ENCODE data around the gene NEO1. TPM values are rescaled to one million over a fixed set of nuclear protein-coding genes. Genes with fewer than 3 reads are reported as not detected.

NEO1 gene
- total RNA-seq, 1 experiment from 2014 or later = 9.9 TPM

DNA sequence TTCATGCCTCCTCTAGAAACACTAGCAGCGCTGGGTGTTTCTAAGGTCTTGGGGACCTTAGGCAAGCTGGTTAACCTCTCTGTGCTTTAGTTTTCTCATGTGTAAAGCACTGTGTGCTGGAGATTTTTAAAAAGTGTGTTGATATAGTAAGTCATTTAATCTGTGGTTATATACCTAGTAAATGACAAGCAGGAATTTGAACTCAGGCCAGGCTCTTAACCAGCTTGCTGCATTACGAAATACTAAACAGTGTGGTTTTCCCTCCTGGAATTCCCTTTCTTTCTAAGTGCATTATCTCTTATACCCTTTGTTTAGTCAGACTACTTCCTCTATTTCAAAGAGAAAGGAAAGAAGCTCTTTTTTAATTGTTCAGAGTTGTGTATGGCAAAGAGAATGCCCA lies 26.5 kb downstream of the NEO1 start:
- DNase-seq (ENCODE audit: low spot score) = no peak

DNA sequence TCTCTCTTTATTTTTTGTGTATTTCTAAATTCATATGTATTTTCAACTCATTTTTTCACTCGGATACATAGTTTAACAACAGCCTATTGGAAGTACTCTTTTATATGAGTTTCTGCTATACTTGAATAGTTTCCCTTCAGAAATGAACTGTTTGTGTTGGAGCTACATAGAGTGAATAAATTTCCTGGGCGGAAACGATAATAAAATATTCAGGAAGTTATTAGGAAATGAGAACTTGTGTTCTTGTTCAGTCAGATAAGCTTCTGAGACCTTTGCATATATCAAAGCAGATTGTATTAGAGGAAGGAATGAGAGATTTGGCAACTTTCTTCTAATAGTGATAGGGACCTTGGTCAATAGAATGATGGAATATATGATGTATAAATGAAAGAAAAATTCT lies 27.3 kb downstream of the NEO1 start:
- DNase-seq (ENCODE audit: low spot score) = no peak

DNA sequence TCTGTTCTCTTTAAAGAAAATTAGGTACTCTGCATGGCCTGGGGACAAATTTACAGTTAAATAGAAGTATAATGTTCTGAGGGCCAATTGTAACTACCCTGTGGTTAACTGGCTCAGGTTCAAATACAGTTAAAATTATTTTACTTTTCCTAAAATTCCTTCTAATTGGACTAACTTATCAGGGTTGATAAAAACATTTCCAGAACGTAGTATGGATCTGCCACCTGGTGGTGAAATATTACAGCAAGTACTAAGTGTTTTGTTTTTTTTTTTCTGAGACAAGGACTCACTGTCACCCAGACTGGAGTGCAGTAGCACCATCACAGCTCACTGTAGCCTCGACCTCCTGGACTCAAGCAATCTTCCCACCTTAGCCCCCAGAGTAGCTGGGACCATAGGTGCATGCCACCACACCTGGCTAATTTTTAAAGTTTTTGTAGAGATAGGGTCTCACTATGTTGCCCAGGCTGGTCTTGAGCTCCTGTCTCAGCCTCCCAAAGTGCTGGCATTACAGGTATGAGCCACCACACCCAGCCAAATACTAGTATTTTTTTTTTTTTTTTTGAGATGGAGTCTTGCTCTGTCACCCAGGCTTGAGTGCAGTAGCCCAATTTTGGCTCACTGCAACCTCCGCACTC lies 29.2 kb downstream of the NEO1 start:
- peak; percentile 64 for DNase-seq (ENCODE audit: low spot score)

DNA sequence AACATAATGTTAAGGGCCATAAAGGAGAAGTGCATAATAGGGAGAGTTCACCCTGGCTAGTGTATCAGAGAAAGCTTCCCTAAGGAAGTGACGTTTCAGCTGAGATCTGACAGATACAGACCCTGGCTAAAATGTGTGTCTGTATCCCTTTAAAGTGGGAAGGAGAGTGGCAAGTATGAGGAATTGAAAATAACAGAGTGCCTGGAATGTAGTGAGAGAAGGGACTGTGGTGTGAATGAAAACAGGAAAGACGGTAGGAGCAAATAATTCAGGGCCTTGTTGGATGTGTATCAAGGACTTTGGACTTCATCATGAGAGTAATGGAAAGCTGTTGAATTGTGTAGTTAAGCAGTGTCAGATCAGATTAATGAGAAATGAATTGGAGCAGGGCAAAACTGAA lies 30.5 kb downstream of the NEO1 start:
- peak; percentile 12 for DNase-seq (ENCODE audit: low spot score)

DNA sequence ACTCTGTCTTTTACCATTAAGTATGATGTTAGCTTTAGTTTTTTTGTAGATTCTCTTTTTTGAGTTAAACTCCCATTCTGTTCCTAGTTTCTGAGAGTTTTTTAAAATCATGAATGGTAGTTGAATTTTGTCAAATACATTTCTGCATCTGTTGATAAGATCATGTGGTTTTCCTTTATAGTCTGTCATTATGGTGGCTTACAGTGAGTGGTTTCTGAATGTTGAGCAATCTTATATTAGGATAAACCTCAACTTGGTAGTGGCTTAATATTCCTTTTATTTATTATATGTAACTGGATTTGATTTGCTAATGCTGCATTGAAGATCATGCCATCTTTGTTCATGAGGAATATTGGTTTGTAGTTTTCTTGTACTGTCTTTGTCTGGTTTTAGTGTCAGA lies 34.8 kb downstream of the NEO1 start:
- DNase-seq (ENCODE audit: low spot score) = no peak

DNA sequence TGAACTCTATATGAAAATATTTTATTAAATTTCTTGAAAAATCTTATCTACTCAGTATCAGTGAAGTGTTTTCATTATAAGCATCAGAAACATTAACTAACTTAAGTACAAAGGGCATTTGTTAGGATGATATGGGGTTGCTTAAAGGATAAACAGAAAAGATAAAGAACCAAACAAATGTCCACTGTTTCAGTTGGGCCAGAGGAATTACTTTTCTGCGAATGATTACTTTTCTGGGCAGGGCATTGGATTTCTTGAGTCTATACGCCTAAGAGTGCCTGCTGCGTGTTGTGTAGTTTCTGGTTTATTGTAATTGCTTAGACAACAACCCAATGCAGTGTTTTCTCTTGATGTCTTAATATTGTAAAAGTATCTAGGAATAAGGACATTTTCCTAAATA lies 52.8 kb downstream of the NEO1 start:
- no peak for DNase-seq (ENCODE audit: low spot score)

DNA sequence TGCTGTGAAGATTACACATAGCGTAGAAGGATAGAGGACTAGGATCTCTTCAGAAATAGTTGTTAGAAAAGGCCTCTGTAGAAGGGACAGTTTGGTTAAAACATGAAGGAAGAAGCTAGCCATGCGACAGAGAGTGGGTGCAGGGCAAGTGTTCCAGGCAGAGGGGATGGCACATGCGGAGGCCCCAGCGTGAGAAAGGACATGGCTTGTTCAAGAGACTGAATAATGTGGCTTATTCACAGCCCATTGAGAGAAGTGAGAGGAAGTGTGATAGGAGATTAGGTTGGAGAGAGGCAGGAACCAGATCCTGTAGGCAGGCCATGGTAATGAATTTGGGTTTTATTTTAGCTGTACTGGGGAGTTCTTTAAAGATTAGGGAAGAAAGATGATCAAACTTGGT lies 56.4 kb downstream of the NEO1 start:
- DNase-seq (ENCODE audit: low spot score) = no peak

DNA sequence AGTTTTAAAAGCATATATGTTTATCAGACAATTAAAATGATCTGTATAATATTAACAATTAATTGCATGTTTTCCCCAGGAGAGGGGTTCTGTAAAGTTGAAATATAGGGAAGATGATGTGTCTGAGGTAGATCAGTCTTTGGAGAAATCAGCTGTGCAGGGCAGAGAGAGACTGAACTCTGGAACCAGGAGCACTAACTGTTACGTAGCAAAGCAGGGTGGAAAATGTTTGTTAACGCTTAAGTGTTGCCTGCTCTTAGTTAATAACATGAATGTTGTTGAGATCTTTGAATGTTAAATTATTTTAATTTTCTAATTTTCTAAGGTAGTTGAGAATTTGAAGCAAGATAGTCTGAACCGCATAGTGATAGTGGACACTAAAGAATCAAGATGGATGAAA lies 57.5 kb downstream of the NEO1 start:
- no peak for DNase-seq (ENCODE audit: low spot score)

DNA sequence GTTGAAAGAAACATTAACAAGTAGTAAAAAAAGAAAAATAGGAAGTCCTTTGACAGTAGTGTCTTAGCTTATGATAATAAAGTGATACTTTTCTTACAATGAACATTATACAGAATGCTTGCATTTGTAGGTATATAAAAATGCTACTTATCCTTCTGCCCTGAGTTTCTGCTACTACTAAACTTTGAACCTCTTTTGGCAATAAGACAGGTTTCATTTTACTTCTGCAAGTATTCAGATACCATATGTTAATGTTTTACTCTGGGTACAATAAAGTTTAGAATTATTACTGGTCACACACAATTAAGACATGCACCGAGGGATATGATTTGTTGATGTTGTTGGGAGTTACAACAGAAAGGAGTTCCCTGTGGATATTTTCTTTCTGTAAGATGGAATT lies 57.9 kb downstream of the NEO1 start:
- DNase-seq (ENCODE audit: low spot score) = no peak

DNA sequence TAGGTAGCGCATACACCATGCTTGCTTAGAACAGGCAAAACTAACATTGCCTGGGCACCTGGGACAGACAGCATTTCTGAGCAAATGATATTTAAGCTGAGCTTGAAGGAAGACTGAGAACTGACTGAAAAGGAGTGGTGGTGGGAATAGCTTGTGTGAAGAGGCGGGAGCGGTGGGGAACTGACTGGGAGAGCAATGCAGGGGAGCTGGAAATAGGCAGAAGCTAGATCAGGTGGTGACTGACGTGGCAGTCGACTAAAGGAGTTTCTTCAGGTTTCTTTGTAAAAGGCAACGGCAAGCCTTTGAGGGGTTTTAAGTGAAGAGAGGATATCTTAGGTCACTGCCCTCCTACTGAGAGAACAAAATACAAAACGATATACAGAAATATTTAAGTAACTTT lies 61.8 kb downstream of the NEO1 start:
- DNase-seq (ENCODE audit: low spot score) = no peak

DNA sequence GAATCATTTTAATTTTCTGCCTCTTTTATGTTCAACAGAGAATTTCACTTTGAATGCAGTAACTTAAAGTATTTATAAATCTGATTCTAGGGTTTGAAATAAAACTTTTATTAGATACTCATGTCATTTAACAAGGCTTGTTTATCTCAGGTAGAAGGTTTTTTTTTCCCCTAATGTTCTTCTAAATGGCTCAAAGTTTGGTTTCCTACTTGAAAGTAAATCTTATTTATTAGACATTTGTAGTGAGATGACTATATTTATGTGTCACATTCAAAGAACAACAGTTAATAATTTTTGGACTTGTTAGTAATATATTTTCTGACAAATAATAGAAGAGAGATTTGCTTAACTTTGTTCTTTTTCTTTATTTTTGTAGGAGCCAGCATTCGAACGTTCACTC lies 63.9 kb downstream of the NEO1 start:
- DNase-seq (ENCODE audit: low spot score) = no peak

DNA sequence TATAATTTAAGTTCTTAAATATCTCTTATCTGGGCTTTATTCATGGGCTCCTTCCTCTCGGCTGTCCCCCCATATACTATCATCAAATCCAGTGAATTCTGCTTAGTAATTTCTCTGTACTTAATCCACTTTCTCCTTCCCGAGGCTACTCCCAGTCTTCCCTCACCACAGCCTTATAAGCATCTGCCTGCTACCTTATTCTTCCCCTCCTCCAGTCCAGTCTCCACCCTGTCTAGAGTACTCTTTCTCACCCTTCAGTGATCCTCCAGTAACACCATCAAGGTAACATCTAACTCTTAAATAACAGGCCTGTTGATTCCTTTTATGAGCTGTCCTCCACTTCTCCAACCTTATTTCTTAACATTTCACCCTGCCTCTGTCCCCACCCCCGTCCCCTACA lies 65.8 kb downstream of the NEO1 start:
- no peak for DNase-seq (ENCODE audit: low spot score)

DNA sequence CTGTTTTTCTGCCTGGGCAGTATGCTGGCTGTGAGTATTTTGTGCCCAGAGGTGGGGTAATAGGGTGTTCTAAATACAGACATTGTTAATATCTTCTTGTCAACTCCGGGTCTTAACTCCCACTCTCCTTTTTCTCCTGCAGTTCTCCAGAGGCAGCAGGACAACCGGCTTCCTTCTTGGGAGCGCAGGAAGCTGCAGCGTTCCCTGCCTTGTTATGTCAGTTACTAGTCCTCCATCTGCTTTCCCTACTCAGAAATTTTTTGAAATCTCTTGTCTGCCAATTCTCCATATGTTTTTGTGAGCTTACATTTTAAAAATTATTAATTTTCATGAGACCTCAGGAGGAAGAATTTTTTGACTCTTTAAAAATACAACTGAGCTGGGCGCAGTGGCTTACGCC lies 67.2 kb downstream of the NEO1 start:
- DNase-seq (ENCODE audit: low spot score) = no peak

DNA sequence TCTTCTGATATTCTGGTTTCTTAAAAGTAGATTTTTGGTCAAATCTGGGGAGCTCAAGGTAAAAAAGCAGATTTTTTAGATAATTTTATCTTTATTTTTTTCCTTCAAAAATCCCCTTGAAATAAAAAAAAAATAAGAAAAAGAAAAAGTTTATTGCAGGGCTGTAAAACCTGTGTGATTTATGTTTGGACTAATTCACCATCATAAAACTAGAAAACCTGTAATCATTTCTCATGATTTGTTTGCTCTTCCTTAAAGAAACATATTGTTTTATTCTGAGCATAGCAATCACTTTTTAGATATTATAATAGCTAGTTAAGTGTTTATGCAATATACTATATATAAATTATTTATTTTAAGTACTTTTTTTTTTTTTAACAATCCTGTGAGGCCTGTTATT lies 68.0 kb downstream of the NEO1 start:
- no peak for DNase-seq (ENCODE audit: low spot score)

DNA sequence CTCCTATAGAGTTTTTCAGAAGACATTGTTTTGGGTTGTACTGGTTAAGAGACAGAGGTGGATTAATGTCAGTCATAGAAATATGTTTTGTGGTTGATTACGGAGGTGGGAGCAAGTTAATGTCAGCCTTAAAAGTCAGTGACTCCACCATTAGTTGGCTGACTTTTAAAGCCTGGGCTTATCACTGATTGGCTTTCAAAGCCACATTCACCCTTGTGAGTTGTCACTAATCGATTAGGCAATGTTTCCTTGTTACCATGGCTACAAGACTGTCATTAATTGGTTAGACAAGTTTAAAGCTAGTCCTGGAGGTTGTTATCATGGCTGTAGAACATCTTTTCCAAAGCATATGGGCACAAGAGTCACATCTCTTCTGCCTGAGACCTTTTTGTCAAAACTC lies 73.0 kb downstream of the NEO1 start:
- no peak for DNase-seq (ENCODE audit: low spot score)

DNA sequence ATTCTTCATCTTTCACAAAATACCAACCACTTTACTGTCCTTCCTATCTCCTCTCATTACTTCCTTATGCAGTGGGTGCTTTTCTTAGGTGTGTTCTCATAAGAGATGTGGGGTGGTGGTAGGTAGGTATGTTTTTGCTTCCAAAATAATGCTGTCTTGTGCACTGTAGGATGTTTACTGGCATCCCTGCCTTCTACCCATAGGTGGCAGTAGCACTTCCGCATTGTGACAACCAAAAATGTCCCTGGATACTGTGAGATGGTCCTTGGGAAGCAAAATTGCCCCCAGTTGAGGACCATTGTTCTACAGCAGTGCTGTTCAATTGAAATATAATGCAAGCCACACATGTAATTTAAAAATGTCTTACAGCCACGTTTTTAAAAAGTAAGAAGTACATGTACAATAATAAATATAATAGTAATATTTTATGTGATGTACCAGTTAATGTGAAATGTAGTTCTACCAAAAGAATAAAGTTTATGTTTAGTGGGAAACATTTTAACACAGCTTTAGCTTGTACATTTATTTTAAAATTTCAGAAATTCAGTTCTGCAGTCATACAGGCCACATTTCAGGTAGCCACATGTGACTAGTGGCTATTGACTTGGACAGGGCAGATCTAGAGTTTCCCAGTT lies 75.2 kb downstream of the NEO1 start:
- peak; percentile 59 for DNase-seq (ENCODE audit: low spot score)

DNA sequence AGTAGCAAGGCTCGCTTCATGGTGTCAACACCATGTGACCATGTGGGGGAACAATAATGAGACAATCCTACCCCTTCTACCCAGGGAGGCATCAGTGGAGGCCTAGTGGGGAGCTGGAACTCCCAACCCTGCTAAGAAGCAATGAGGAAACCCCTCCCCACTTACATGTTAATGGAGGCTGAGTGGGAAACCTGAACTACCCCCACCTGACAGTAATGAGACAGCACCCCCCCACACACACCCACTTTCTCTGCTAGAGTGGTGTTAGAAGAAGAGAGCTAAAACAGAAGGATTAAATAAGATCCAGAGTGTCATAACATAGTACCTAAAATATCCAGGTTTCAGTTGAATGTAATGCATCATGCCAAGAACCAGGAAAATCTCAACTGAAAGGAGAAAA lies 78.6 kb downstream of the NEO1 start:
- no peak for DNase-seq (ENCODE audit: low spot score)

DNA sequence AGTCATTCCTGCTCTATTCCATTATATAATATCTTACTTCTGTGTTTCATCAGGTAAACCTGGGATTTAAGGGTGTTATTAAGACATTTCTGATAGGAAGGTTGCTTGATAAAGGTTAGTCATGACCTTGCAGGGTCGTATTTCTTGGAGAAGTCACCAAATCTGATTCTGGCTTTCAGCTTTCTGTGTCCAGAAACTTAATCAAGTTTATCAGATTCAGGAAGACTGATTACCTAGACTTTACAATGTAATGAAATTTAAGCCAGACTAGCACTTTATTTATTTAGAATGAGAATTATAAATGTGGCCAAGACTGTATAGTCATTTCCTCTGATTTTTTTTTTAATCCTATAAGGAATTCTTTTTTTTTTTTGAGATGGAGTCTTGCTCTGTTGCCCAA lies 81.9 kb downstream of the NEO1 start:
- no peak for DNase-seq (ENCODE audit: low spot score)

DNA sequence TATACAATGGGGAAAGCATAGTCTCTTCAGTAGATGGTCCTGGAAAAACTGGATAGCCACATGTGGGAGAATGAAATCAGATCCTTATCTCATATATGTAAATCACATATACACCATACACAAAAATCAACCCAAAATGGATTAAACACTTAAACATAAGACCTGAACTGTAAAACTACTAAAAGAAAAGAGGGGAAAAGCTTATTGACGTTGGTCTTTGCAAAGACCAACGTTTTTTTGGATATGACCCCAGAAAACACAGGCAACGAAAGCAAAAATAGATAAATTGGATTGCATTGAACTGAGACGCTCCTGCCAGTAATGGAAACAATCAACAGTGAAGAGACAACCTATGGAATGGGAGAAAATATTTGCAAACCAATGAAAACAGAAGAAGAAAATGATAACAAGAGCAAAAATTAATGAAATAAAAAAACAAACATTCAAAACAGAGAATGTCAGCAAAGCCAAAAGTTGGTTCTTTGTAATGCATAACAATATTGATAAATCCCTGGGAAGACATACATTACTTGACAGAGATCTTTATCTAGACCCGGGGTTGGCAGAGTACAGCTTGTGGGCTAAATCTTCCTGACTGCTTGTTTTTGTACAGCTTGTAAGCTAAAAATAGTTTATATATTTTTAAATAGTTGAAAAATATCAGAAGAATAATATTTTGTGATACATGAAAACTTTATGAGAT lies 86.9 kb downstream of the NEO1 start:
- no peak for DNase-seq (ENCODE audit: low spot score)

DNA sequence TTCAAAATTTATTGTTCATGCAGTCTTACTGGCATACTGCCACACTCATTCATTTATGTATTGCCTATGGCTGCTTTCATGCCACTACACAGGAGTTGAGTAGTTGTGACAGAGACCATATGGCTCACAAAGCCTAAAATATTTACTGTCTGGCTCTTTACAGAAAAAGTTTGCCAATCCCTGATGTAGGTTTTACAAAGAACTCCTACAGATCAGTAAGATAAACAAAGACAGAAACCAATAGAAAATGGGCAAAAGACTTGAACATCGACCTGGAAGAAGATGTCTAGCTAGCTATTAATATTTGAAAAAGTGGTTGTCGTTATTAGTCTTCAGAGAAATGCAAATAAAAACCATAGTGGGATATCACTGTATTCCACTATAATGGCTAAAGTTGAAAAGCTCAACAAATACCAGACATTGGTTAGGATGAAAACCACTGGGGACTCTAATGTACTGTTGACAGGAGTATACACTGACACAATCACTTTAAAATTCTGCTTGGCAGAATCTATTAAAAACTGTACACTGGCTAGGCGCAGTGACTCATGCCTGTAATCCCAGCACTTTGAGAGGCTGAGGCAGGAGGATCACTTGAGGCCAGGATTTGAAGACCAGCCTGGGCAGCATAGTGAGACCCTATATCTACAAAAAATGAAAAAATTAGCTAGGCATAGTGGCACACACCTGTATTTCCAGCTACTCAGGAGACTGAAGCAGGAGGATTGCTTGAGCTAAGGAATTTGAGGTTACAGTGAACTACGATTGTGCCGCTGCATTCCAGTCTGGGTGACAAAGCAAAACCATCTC lies 87.7 kb downstream of the NEO1 start:
- DNase-seq (ENCODE audit: low spot score) = no peak

DNA sequence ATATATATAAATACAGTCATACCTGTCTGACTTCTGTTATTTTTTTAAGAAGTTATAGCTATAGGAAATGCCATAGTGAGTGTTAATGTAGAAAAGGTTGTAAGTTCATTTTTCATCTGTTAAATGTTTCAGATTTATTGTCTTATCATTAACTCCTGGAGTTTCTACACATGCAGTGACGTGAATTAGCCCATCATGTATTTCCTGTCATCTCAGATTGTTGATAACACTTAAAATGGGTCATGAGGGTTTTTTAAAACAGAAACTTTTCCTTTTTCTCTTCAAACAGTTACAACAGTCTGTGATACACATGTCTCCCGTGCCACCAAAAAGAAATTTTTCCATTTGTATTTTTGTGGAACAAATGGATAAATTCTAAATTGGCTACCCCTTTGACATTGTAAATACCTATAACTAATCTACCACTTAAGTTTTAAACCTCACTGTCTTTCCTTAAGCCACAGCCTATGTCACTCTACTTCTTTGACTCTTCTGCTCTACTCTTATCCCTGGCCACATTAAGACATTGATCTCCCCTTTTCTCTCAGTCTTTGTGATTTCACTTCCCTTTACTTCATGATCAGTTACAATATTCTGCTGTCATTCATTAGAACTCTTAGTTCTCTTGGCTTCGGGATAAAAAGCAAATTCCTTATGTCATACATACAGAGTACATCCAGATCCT lies 89.1 kb downstream of the NEO1 start:
- no peak for DNase-seq (ENCODE audit: low spot score)

Data from HT-29 (cell line).